BLaER1 (cell line): Measurements from ENCODE around the gene CREB3.
A peak's percentile ranks its signal among the peaks of the same experiment; 100 is the strongest.

Source experiments
- H3K27ac ChIP-seq: shearing (Covaris generic); formaldehyde crosslinking; 2 replicates; pipeline ENCODE4 v1.8.1; 2022
- H3K27me3 ChIP-seq: shearing (Covaris generic); formaldehyde crosslinking; 2 replicates; pipeline ENCODE4 v1.8.1; 2022
- H3K36me3 ChIP-seq: shearing (Covaris generic); formaldehyde crosslinking; 2 replicates; pipeline ENCODE4 v1.8.1; 2022
- H3K4me1 ChIP-seq: shearing (Covaris generic); formaldehyde crosslinking; 2 replicates; pipeline ENCODE4 v1.8.1; 2022
- H3K4me2 ChIP-seq: shearing (Covaris generic); formaldehyde crosslinking; 2 replicates; pipeline ENCODE4 v1.8.1; 2022
- H3K4me3 ChIP-seq: shearing (Covaris generic); formaldehyde crosslinking; 2 replicates; pipeline ENCODE4 v1.8.1; 2022
- H3K9ac ChIP-seq: shearing (Covaris generic); formaldehyde crosslinking; 2 replicates; pipeline ENCODE4 v1.8.1; 2022
- H3K9me3 ChIP-seq: shearing (Covaris generic); formaldehyde crosslinking; 2 replicates; pipeline ENCODE4 v1.8.1; 2022
- H4K20me1 ChIP-seq: shearing (Covaris generic); formaldehyde crosslinking; 2 replicates; pipeline ENCODE4 v1.8.1; 2022
- Cebpa-rat ChIP-seq: shearing (Covaris generic); IDR thresholded peaks from 2 replicates; pipeline ENCODE4 v1.8.1; 2022

CREB3 gene, protein sequence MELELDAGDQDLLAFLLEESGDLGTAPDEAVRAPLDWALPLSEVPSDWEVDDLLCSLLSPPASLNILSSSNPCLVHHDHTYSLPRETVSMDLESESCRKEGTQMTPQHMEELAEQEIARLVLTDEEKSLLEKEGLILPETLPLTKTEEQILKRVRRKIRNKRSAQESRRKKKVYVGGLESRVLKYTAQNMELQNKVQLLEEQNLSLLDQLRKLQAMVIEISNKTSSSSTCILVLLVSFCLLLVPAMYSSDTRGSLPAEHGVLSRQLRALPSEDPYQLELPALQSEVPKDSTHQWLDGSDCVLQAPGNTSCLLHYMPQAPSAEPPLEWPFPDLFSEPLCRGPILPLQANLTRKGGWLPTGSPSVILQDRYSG

DNA sequence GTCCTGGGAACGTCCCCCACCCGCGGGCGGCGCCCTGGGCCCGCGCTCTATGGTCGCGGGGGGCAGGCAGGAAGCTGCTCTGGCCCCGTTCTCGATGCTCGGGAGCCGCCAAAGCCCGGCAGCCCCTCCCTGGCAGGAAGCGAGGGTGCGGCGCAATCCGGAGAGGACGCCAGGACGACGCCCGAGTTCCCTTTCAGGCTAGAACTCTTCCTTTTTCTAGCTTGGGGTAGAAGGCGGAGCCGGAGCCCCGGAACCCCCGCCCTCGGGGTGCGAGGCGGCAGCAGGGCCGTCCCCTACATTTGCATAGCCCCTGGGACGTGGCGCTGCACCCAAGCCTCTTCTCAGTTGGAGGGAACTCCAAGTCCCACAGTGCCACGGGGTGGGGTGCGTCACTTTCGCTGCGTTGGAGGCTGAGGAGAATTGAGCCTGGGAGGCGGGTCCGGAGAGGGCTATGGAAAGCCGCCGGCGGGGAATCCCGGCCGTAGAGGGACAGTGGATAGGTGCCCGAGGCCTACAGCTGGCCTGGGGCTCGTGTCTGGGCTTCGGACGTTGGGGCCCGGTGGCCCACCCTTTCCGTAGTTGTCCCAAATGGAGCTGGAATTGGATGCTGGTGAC is at the start of gene CREB3, which contains the start of gene TLN1:
Gene CREB3 (plus strand): TSS at position 482 of the 615 bp plus-strand sequence. CDS start 107 bp downstream, at position 589.
Gene TLN1 (minus strand): TSS at position 11 of the 615 bp plus-strand sequence. CDS start 6,501 bp downstream, outside the sequence.
- no peak for TF ChIP-seq Cebpa-rat
- Histone ChIP-seq H3K9me3 (no peaks in the 10 kb centered on the region), H3K36me3 (peaks cover 28% of the 10 kb centered on the region), H4K20me1 (peaks cover 42% of the 10 kb centered on the region), H3K4me2 (peak within 1 kb of the TSS; percentile 91), H3K27ac (peak within 1 kb of the TSS; percentile 83), H3K9ac (peak within 1 kb of the TSS; percentile 88), H3K4me1 (peaks cover 58% of the 10 kb centered on the region), H3K27me3 (no peaks in the 10 kb centered on the region), H3K4me3 (peak within 1 kb of the TSS; percentile 89)

DNA sequence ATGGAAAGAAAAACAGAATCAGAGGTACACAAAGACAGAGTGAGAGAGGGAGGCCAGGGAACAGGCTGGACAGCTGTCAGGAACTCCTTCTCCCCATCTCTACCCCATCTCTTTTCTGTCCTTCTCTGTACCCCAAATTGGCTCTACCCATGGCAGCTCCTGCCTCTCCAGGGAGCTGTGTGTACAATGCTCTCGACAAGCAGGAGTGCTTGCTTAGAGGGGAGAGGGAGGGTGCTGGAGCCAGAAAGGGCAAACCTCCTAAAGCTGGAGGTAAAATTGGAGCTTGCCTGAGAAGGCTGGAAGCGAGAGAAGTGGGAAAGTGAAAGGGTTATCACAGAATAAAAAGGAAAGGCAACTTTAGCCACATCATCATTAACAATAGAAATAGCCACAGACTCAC is 49.1 kb upstream of the CREB3 start:
- Histone ChIP-seq H3K4me2 (no peak overlapping the region), H4K20me1 (no peaks in the 10 kb centered on the region), H3K36me3 (peaks cover 43% of the 10 kb centered on the region), H3K4me1 (peaks cover 21% of the 10 kb centered on the region), H3K27ac (no peak overlapping the region), H3K4me3 (no peak overlapping the region), H3K9me3 (no peaks in the 10 kb centered on the region), H3K9ac (no peak overlapping the region), H3K27me3 (no peaks in the 10 kb centered on the region)
- no peak for TF ChIP-seq Cebpa-rat

DNA sequence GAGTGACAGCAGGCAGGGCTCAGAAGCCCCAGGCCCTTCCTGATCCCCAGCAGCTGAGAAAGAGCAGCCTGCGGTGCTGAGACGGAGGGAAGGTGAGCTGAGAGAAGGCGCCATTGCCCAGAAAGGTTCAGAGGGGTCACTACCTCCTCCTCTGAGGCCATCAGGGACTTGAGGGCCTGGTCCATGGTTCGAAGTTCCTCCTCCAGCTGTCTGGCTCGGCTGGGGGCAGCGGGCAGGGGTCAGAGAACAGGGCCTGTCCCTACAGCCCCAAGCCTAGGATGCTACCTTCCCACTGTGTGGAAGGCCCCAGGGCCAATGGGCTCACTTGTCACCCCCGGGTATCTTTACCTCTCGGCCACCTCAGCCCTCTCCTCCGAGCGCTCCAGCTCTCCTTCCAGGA is 47.5 kb upstream of the CREB3 start:
- no peak overlapping the region for H3K4me3 ChIP-seq
- no peaks in the 10 kb centered on the region for H4K20me1 ChIP-seq

DNA sequence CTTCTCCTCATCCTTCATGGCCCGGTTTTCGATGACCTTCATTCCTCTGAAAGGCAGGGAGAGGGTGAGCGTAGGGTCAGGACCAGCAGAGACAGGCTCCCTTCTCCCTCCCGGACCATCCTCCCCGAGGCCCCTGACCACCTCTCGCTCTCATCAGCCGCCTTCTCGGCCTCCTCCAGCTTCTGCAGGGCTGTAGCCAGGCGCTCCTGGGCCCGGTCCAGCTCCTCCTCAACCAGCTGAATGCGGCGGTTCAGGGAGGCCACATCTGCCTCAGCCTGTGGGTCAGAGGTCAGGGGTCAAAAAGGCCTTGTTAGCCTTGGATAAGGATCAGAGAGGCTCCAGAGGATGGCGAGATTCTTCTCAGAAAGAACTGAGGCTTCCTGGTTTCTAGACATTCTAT is 47.0 kb upstream of the CREB3 start:
- H4K20me1 ChIP-seq: no peaks in the 10 kb centered on the region
- no peak overlapping the region for H3K27ac ChIP-seq
- H3K9me3 ChIP-seq: no peaks in the 10 kb centered on the region
- no peak overlapping the region for H3K9ac ChIP-seq
- no peak for TF ChIP-seq Cebpa-rat
- no peak overlapping the region for H3K4me2 ChIP-seq
- H3K4me1 ChIP-seq: peaks cover 41% of the 10 kb centered on the region
- peaks cover 43% of the 10 kb centered on the region for H3K36me3 ChIP-seq
- H3K4me3 ChIP-seq: no peak overlapping the region
- H3K27me3 ChIP-seq: no peaks in the 10 kb centered on the region

More for the DNA sequence above, 47.5 kb upstream of the CREB3 start:
- no peak overlapping the region for H3K9ac ChIP-seq
- H3K36me3 ChIP-seq: peaks cover 43% of the 10 kb centered on the region
- H3K4me2 ChIP-seq: no peak overlapping the region
- no peaks in the 10 kb centered on the region for H3K27me3 ChIP-seq
- H3K9me3 ChIP-seq: no peaks in the 10 kb centered on the region
- peaks cover 37% of the 10 kb centered on the region for H3K4me1 ChIP-seq
- H3K27ac ChIP-seq: no peak overlapping the region
- TF ChIP-seq Cebpa-rat: no peak

- no peak overlapping the region for H3K9ac ChIP-seq
- peak overlapping the region; percentile 93; the same call in 1 of the 2 replicates for H3K4me2 ChIP-seq
- H3K9me3 ChIP-seq: no peaks in the 10 kb centered on the region
- peaks cover 47% of the 10 kb centered on the region for H3K4me1 ChIP-seq
- no peaks in the 10 kb centered on the region for H3K27me3 ChIP-seq
- peaks cover 43% of the 10 kb centered on the region for H3K36me3 ChIP-seq
- no peaks in the 10 kb centered on the region for H4K20me1 ChIP-seq
- H3K4me3 ChIP-seq: no peak overlapping the region
- no peak overlapping the region for H3K27ac ChIP-seq
- TF ChIP-seq Cebpa-rat: no peak
Observed at GRCh38 chr9:35686222-35687203, 46.0 kb upstream of the CREB3 start.

DNA sequence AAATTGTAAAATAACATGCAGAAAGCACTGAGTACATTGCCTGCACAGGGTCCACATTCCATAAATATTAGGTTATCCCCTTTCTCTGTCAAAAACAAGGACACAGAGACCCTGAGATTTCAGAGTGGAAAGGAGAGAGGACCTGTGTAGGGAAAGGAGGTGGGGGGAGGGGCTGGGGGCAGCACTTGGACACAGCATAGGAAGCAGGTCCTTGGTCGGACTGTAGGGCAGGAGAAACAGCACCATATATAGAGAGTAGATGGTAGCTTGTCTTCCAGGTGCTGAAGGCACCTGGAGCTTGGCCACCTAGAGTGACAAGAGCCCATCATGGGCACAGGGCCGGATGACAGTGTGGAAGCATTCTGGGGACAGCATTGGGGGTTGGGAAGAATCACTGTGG is 45.2 kb upstream of the CREB3 start:
- Histone ChIP-seq H3K4me2 (peak overlapping the region; percentile 93), H3K9ac (no peak overlapping the region), H3K27me3 (no peaks in the 10 kb centered on the region), H3K4me3 (no peak overlapping the region), H4K20me1 (no peaks in the 10 kb centered on the region), H3K36me3 (peaks cover 36% of the 10 kb centered on the region), H3K9me3 (no peaks in the 10 kb centered on the region), H3K4me1 (peaks cover 48% of the 10 kb centered on the region), H3K27ac (no peak overlapping the region)
- no peak for TF ChIP-seq Cebpa-rat

- Histone ChIP-seq H3K36me3 (peaks cover 29% of the 10 kb centered on the region), H3K4me2 (peak overlapping the region; percentile 93), H4K20me1 (no peaks in the 10 kb centered on the region), H3K27me3 (no peaks in the 10 kb centered on the region), H3K9ac (peak overlapping the region; percentile 79; the same call in 1 of the 2 replicates), H3K4me1 (peaks cover 48% of the 10 kb centered on the region), H3K27ac (peak overlapping the region; percentile 81; the same call in 1 of the 2 replicates), H3K9me3 (no peaks in the 10 kb centered on the region), H3K4me3 (no peak overlapping the region)
- TF ChIP-seq Cebpa-rat: no peak
Observed at GRCh38 chr9:35687972-35688557, 44.4 kb upstream of the CREB3 start.

DNA sequence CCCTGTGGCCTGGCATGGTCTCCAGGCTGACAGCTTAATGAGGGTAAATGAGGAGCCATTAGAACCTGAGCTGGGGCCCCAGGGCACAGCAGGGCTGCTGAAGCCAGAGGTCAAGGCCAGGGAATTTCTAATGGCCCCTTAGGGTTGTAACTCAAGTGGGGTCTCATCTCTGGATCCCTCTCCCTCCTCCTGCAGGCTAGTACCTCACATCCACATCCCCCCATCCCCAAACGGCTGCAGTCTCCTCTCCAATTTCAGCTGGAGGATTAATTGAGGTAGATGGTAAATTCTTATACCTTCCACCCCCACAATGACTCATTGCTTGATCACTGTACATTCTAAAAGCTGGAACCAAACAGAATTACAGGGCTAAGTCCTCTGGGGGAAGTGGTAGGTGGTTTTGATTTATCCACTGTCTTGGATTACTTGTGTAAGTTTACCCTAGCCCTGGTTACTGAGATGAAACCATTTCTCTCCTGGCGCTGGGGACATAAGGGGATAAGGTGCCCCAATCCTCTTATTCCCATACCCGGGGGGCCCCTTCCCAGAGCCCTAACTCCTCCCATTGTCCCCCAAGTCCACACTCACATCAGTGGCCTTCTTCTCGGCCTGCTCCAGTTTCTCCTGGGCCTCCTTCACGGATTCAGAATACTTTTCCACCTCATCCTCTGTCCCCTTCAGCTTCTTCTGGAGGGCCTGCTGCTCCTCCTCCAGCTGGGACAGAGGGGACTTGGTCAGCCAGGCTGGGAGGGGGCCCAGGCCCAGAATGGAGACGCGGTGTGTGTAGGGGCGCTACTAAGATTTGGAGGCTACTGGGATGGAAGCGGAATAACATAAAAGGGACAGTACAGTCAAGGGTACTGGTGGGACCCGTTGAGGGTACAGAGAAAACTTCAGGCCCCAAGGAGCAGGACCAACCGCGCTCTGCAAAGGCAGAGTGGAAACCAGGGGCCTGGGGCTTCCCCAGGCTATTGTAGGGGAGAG is 43.6 kb upstream of the CREB3 start:
- Histone ChIP-seq H3K4me2 (peak overlapping the region; percentile 93), H3K27me3 (no peaks in the 10 kb centered on the region), H3K9me3 (no peaks in the 10 kb centered on the region), H3K4me3 (peak overlapping the region; percentile 73), H4K20me1 (no peaks in the 10 kb centered on the region), H3K4me1 (peaks cover 48% of the 10 kb centered on the region), H3K27ac (peak overlapping the region; percentile 81), H3K36me3 (peaks cover 21% of the 10 kb centered on the region), H3K9ac (peak overlapping the region; percentile 79)
- TF ChIP-seq Cebpa-rat: no peak
